SK-N-SH treated with all-trans-retinoic acid at 6 μM for 48 hours (cell line): Measurements from ENCODE around the gene GABRA1.

ENCODE experiments used
- BACH2 ChIP-seq: fragments of 250-450 bp; sonication (Bioruptor Pico); IDR thresholded peaks from 2 replicates; pipeline ENCODE4 v1.9.0; 2021; ENCODE audit warnings: mild to moderate bottlenecking, borderline replicate concordance
- PPARA ChIP-seq: fragments of 250-450 bp; sonication (Bioruptor Pico); IDR thresholded peaks from 2 replicates; pipeline ENCODE4 v1.5.0; 2020; ENCODE audit warnings: mild to moderate bottlenecking, borderline replicate concordance
- ZFP3 ChIP-seq: fragments of 250-450 bp; sonication (Bioruptor Pico); IDR thresholded peaks from 2 replicates; pipeline ENCODE4 v1.5.0; 2020; ENCODE audit warnings: mild to moderate bottlenecking, moderate library complexity

GRCh38 chr5:161847941-161848391, at the start of gene GABRA1:
- TF ChIP-seq BACH2 (CRISPR knock-in tag) (no peak), PPARA (CRISPR knock-in tag) (no peak), ZFP3 (CRISPR knock-in tag) (no peak)
